GM12878 (cell line): ENCODE results near the gene PPID. TPM values are rescaled to one million over a fixed set of nuclear protein-coding genes. Genes with fewer than 3 reads are reported as not detected.

ENCODE experiments used
- BRCA1 ChIP-seq: IDR thresholded peaks from 2 replicates; pipeline ENCODE4 v1.6.1; 2011; ENCODE audit warnings: low read depth, low read length, improper control_type of control experiment
- IKZF1 ChIP-seq: fragments of 450-650 bp; conservative IDR thresholded peaks from 2 replicates; pipeline ENCODE4 v1.6.1; 2017; ENCODE audit warnings: antibody characterized with exemption, mild to moderate bottlenecking
- IKZF2 ChIP-seq, 2 experiments: fragments of 450-650 bp; IDR thresholded peaks; 2 replicates each; pipeline ENCODE4 v1.6.1; 2017; ENCODE audit warnings: mild to moderate bottlenecking in 2 of 2, moderate library complexity in 2 of 2
- MXI1 ChIP-seq: fragments of 150-350 bp; IDR thresholded peaks from 2 replicates; pipeline ENCODE4 v1.6.1; 2011; ENCODE audit warnings: low read depth, mild to moderate bottlenecking, inconsistent platforms, low read length, improper control_type of control experiment
- NBN ChIP-seq: fragments of 450-650 bp; IDR thresholded peaks from 2 replicates; pipeline ENCODE4 v1.6.1; 2016
- NR2C1 ChIP-seq: fragments of 450-650 bp; IDR thresholded peaks from 2 replicates; pipeline ENCODE4 v1.6.1; 2017; ENCODE audit warnings: antibody characterized with exemption, mild to moderate bottlenecking, moderate library complexity
- POLR2AphosphoS5 ChIP-seq: IDR thresholded peaks from 2 replicates; pipeline ENCODE4 v1.6.1; 2011; ENCODE audit warnings: mild to moderate bottlenecking, low read length, inconsistent platforms
- SIX5 ChIP-seq: IDR thresholded peaks from 2 replicates; pipeline ENCODE4 v1.6.1; 2011; ENCODE audit warnings: mild to moderate bottlenecking, low read depth, low read length, moderate library complexity; ENCODE audit not compliant: severe bottlenecking
- SMARCA5 ChIP-seq: fragments of 450-650 bp; IDR thresholded peaks from 2 replicates; pipeline ENCODE4 v1.6.1; 2017; ENCODE audit warnings: mild to moderate bottlenecking
- STAT3 ChIP-seq: IDR thresholded peaks from 2 replicates; pipeline ENCODE4 v1.6.1; 2011; ENCODE audit warnings: low read depth, low read length, improper control_type of control experiment
- YBX1 ChIP-seq: fragments of 450-650 bp; IDR thresholded peaks from 2 replicates; pipeline ENCODE4 v1.6.1; 2016; ENCODE audit warnings: antibody characterized with exemption
- YY1 ChIP-seq: IDR thresholded peaks from 2 replicates; pipeline ENCODE4 v1.6.1; 2011; ENCODE audit warnings: low read depth, mild to moderate bottlenecking, low read length
- polyA plus RNA-seq, 11 experiments: library from polyadenylated mRNA; depleted of rRNA in 4 of 11; unstranded in 6 of 11; stranded (reverse) in 5 of 11; fragments of >200 nt; fragmentation: Nextera tagmentation in 4 of 11; fragmentation: Illumina TruSeq in 1 of 11; extraction: Ambion mirVana in 4 of 11; extraction: Trizol in 1 of 11; gene quantifications; 1 replicate in 1 of 11; 2 replicates in 10 of 11; pipeline versions ENCODE4 v1.2.1 to v1.2.3, GENCODE V29; 2011 to 2016; ENCODE audit warnings: inconsistent platforms in 2 of 11, missing spikeins in 2 of 11, low read depth in 1 of 11
- total RNA-seq, 4 experiments: library from RNA; depleted of rRNA in 3 of 4; stranded (reverse); fragments of >200 nt in 3 of 4; fragmentation: Illumina TruSeq in 1 of 4; extraction: Trizol in 1 of 4; gene quantifications; 2 replicates each; pipeline versions ENCODE4 v1.2.1 to v1.2.3, GENCODE V29; 2013 to 2021
- TF ChIP-seq, protein P1 (sequence below): IDR thresholded peaks from 2 replicates; pipeline ENCODE4 v1.6.1; 2012; ENCODE audit warnings: improper control_type of control experiment, low read depth, low read length; ENCODE audit not compliant: insufficient replicate concordance
- TF ChIP-seq, protein P2 (sequence below): fragments of 450-650 bp; IDR thresholded peaks from 2 replicates; pipeline ENCODE4 v1.6.1; 2014; ENCODE audit warnings: mild to moderate bottlenecking
- TF ChIP-seq, protein P3 (sequence below): fragments of 450-650 bp; formaldehyde crosslinking; IDR thresholded peaks from 2 replicates; pipeline ENCODE4 v1.5.0; 2022; ENCODE audit warnings: mild to moderate bottlenecking, missing genetic modification characterization
- TF ChIP-seq, protein P4 (sequence below): fragments of 150-350 bp; IDR thresholded peaks from 2 replicates; pipeline ENCODE4 v1.6.1; 2014; ENCODE audit warnings: mild to moderate bottlenecking, low read depth, low read length

Gene PPID
- total and polyA plus RNA-seq, 10 of the 15 experiments (the other 5 are each of a cell fraction or from before 2014, with no cell fraction given): 21.9 to 64.3 (median 39.5) TPM

DNA sequence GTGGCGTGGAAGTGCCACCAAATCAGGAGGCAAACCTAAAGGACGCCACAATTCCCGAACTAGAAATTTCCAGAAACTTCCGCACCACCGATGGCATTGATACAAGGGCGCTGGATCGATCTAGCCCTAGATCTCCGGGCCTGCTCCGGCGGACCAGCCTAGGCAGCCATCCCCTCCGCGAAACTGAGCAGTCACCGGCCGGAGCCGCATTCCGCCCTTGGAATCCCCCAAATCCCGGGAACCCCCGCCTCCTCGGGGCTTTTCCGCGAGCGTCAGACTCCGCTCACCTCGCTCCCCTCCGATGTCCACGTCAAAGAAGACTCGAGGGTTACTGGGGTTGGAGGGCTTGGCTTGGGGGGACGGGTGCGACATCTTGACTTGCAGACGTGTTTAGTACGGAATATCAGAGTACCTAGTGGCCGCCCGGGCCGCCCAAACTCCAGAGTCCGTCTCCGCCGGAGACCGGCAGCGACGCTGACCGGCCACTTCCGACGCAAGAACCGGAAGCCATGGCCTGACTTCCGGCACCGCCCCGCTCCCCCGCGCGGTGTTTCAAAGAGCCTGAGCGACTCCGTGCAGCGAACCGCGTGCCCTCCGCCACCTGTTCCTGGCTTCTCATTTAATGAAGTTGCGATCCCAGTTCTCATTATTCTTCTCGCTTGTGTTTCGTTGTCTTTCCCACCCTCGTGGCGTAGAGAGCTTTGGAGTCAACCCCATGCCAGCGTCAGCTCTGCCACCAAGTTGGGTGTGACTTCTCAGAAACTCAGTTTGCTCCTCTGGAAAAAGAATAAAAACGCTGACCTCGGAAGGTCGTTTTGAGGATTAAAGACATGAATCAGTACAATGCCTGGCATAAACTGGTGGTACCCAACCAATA is at the start of gene PPID (continued):
- TF ChIP-seq, protein P1, sequence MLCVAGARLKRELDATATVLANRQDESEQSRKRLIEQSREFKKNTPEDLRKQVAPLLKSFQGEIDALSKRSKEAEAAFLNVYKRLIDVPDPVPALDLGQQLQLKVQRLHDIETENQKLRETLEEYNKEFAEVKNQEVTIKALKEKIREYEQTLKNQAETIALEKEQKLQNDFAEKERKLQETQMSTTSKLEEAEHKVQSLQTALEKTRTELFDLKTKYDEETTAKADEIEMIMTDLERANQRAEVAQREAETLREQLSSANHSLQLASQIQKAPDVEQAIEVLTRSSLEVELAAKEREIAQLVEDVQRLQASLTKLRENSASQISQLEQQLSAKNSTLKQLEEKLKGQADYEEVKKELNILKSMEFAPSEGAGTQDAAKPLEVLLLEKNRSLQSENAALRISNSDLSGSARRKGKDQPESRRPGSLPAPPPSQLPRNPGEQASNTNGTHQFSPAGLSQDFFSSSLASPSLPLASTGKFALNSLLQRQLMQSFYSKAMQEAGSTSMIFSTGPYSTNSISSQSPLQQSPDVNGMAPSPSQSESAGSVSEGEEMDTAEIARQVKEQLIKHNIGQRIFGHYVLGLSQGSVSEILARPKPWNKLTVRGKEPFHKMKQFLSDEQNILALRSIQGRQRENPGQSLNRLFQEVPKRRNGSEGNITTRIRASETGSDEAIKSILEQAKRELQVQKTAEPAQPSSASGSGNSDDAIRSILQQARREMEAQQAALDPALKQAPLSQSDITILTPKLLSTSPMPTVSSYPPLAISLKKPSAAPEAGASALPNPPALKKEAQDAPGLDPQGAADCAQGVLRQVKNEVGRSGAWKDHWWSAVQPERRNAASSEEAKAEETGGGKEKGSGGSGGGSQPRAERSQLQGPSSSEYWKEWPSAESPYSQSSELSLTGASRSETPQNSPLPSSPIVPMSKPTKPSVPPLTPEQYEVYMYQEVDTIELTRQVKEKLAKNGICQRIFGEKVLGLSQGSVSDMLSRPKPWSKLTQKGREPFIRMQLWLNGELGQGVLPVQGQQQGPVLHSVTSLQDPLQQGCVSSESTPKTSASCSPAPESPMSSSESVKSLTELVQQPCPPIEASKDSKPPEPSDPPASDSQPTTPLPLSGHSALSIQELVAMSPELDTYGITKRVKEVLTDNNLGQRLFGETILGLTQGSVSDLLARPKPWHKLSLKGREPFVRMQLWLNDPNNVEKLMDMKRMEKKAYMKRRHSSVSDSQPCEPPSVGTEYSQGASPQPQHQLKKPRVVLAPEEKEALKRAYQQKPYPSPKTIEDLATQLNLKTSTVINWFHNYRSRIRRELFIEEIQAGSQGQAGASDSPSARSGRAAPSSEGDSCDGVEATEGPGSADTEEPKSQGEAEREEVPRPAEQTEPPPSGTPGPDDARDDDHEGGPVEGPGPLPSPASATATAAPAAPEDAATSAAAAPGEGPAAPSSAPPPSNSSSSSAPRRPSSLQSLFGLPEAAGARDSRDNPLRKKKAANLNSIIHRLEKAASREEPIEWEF: no peak
- TF ChIP-seq, protein P2, sequence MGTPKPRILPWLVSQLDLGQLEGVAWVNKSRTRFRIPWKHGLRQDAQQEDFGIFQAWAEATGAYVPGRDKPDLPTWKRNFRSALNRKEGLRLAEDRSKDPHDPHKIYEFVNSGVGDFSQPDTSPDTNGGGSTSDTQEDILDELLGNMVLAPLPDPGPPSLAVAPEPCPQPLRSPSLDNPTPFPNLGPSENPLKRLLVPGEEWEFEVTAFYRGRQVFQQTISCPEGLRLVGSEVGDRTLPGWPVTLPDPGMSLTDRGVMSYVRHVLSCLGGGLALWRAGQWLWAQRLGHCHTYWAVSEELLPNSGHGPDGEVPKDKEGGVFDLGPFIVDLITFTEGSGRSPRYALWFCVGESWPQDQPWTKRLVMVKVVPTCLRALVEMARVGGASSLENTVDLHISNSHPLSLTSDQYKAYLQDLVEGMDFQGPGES: no peak
- TF ChIP-seq POLR2AphosphoS5 (peak; percentile 90), MXI1 (peak; percentile 99), SIX5 (no peak), IKZF1 (peak; percentile 91), IKZF2 (IDR thresholded peaks at IDR 0.05) (peak; percentile 73; a peak in 3 of 4 replicates), YY1 (peak; percentile 76), YBX1 (no peak), BRCA1 (no peak), STAT3 (no peak), SMARCA5 (no peak), NR2C1 (0 out of 2 replicates have a peak, but pooled peaks have one; percentile 15), NBN (no peak; the same call in 1 of the 2 replicates)
- TF ChIP-seq, protein P3, sequence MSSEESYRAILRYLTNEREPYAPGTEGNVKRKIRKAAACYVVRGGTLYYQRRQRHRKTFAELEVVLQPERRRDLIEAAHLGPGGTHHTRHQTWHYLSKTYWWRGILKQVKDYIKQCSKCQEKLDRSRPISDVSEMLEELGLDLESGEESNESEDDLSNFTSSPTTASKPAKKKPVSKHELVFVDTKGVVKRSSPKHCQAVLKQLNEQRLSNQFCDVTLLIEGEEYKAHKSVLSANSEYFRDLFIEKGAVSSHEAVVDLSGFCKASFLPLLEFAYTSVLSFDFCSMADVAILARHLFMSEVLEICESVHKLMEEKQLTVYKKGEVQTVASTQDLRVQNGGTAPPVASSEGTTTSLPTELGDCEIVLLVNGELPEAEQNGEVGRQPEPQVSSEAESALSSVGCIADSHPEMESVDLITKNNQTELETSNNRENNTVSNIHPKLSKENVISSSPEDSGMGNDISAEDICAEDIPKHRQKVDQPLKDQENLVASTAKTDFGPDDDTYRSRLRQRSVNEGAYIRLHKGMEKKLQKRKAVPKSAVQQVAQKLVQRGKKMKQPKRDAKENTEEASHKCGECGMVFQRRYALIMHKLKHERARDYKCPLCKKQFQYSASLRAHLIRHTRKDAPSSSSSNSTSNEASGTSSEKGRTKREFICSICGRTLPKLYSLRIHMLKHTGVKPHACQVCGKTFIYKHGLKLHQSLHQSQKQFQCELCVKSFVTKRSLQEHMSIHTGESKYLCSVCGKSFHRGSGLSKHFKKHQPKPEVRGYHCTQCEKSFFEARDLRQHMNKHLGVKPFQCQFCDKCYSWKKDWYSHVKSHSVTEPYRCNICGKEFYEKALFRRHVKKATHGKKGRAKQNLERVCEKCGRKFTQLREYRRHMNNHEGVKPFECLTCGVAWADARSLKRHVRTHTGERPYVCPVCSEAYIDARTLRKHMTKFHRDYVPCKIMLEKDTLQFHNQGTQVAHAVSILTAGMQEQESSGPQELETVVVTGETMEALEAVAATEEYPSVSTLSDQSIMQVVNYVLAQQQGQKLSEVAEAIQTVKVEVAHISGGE: peak; percentile 65
- TF ChIP-seq, protein P4, sequence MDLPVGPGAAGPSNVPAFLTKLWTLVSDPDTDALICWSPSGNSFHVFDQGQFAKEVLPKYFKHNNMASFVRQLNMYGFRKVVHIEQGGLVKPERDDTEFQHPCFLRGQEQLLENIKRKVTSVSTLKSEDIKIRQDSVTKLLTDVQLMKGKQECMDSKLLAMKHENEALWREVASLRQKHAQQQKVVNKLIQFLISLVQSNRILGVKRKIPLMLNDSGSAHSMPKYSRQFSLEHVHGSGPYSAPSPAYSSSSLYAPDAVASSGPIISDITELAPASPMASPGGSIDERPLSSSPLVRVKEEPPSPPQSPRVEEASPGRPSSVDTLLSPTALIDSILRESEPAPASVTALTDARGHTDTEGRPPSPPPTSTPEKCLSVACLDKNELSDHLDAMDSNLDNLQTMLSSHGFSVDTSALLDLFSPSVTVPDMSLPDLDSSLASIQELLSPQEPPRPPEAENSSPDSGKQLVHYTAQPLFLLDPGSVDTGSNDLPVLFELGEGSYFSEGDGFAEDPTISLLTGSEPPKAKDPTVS: peak; percentile 91
